Keratinocyte (primary cell): ENCODE results near the gene SLFN14. TPM values are rescaled to one million over a fixed set of nuclear protein-coding genes. Genes with fewer than 3 reads are reported as not detected.

Experiments used
- DNase-seq: peaks from one replicate; pipeline ENCODE4 v3.0.0-alpha.2; 2011; ENCODE audit warnings: low read depth, missing footprints, low spot score
- FAIRE-seq: peaks from 2 replicates; lab custom pipeline; 2011; peaks lifted over from hg19 to GRCh38; lab: Jason Lieb, UNC
- H2AFZ ChIP-seq: 2 replicates; pipeline ENCODE4 v1.6.0; 2012; ENCODE audit warnings: low read length, control low read depth, inconsistent platforms; ENCODE audit not compliant: control insufficient read depth
- H3K27ac ChIP-seq: 2 replicates; pipeline ENCODE4 v1.5.1; 2011; ENCODE audit warnings: low read length; ENCODE audit not compliant: control insufficient read depth, insufficient read depth
- H3K27me3 ChIP-seq: 3 replicates; pipeline ENCODE4 v1.6.0; 2011; ENCODE audit warnings: low read length; ENCODE audit not compliant: control insufficient read depth, insufficient read depth; ENCODE audit errors: extremely low read depth
- H3K36me3 ChIP-seq, 2 experiments: 2 replicates in 1 of 2; 3 replicates in 1 of 2; pipeline ENCODE4 v1.5.1; 2011; ENCODE audit warnings: low read length in 2 of 2, mild to moderate bottlenecking in 1 of 2; ENCODE audit not compliant: control insufficient read depth in 2 of 2, insufficient read depth in 2 of 2; ENCODE audit errors: extremely low read depth in 1 of 2
- H3K4me1 ChIP-seq: 3 replicates; pipeline ENCODE4 v1.5.1; 2011; ENCODE audit warnings: low read length; ENCODE audit not compliant: control insufficient read depth, insufficient read depth; ENCODE audit errors: extremely low read depth
- H3K4me2 ChIP-seq: 3 replicates; pipeline ENCODE4 v1.6.0; 2011; ENCODE audit warnings: low read depth, low read length; ENCODE audit not compliant: control insufficient read depth, insufficient read depth; ENCODE audit errors: extremely low read depth
- H3K4me3 ChIP-seq, 3 experiments: fragments of 200-600 bp in 1 of 3; sonication (generic) in 1 of 3; 2 replicates in 2 of 3; 3 replicates in 1 of 3; pipeline ENCODE4 v1.5.1; 2011 to 2016; ENCODE audit warnings: low read length in 3 of 3, mild to moderate bottlenecking in 3 of 3, control low read depth in 2 of 3, inconsistent platforms in 1 of 3, low read depth in 1 of 3, mixed read lengths in 1 of 3, mixed run types in 1 of 3, moderate library complexity in 1 of 3; ENCODE audit not compliant: control insufficient read depth in 2 of 3, insufficient read depth in 2 of 3; ENCODE audit errors: extremely low read depth in 1 of 3
- H3K79me2 ChIP-seq: 2 replicates; pipeline ENCODE4 v1.6.0; 2012; ENCODE audit warnings: low read length; ENCODE audit not compliant: control insufficient read depth, insufficient read depth
- H3K9ac ChIP-seq: 3 replicates; pipeline ENCODE4 v1.6.0; 2011; ENCODE audit warnings: low read length; ENCODE audit not compliant: control insufficient read depth, insufficient read depth; ENCODE audit errors: extremely low read depth
- H3K9me1 ChIP-seq: 3 replicates; pipeline ENCODE4 v1.6.0; 2011; ENCODE audit warnings: low read length; ENCODE audit not compliant: control insufficient read depth, insufficient read depth; ENCODE audit errors: extremely low read depth
- H3K9me3 ChIP-seq: 2 replicates; pipeline ENCODE4 v1.5.1; 2012; ENCODE audit warnings: low read depth, low read length; ENCODE audit not compliant: control insufficient read depth
- H4K20me1 ChIP-seq: 3 replicates; pipeline ENCODE4 v1.6.0; 2011; ENCODE audit warnings: low read length; ENCODE audit not compliant: control insufficient read depth, insufficient read depth; ENCODE audit errors: extremely low read depth
- CTCF ChIP-seq, 3 experiments: IDR thresholded peaks in 1 of 3; conservative IDR thresholded peaks in 1 of 3; optimal IDR thresholded peaks in 1 of 3; 2 replicates in 2 of 3; 3 replicates in 1 of 3; pipeline versions ENCODE3 to v1.5.1; 2011; ENCODE audit warnings: low read length in 3 of 3, mild to moderate bottlenecking in 3 of 3, moderate library complexity in 2 of 3, control low read depth in 1 of 3, inconsistent platforms in 1 of 3; ENCODE audit not compliant: insufficient read depth in 2 of 3; ENCODE audit errors: extremely low read depth in 1 of 3
- EZH2 ChIP-seq: IDR thresholded peaks from one replicate; pipeline ENCODE4 v1.6.1; 2012; ENCODE audit warnings: inconsistent platforms, mild to moderate bottlenecking, low read length, moderate library complexity
- dilution Hi-C: fragments of 300-500 bp; cut with MboI; formaldehyde crosslinking; loops from one replicate; pipeline ENCODE4 v1.7.0; 2020; ENCODE audit warnings: low sequenced_read_pairs; ENCODE audit not compliant: extremely low pct_ligation_motif_present
- polyA plus RNA-seq, 5 experiments: library from polyadenylated mRNA; depleted of rRNA in 3 of 5; stranded (reverse) in 3 of 5; stranded (forward) in 1 of 5; unstranded in 1 of 5; fragments of >200 nt; gene quantifications; 1 replicate in 1 of 5; 2 replicates in 3 of 5; 3 replicates in 1 of 5; pipeline versions ENCODE4 v1.2.1 to v1.2.3, GENCODE V29; 2011 to 2012; ENCODE audit warnings: missing spikeins in 2 of 5, low read depth in 1 of 5, low replicate concordance in 1 of 5

Gene SLFN14
- polyA plus RNA-seq, 1 donor (not counting 4 experiments of a cell fraction or from before 2014, with no cell fraction given), result not detected

GRCh38 chr17:35539659-35540026, 21.0 kb downstream of the SLFN14 start:
- no peaks in the 10 kb centered on the region for H3K27me3 ChIP-seq
- H4K20me1 ChIP-seq, result no peaks in the 10 kb centered on the region
- no peaks in the 10 kb centered on the region for H3K79me2 ChIP-seq
- H3K9ac ChIP-seq, result no peak overlapping the region
- no peaks in the 10 kb centered on the region for H3K9me1 ChIP-seq
- TF ChIP-seq EZH2 (no peak), CTCF (optimal IDR thresholded peaks at IDR 0.05 in 1 of 3, IDR thresholded peaks at IDR 0.05 in 1 of 3, conservative IDR thresholded peaks at IDR 0.05 in 1 of 3; ENCODE audit: extremely low read depth in 1 of 3, insufficient read depth in 2 of 3, low read length in 3 of 3) (no peak)
- H3K4me1 ChIP-seq, result no peaks in the 10 kb centered on the region
- no peak for FAIRE-seq
- DNase-seq, result no peak
- H3K4me3 ChIP-seq, result no peak overlapping the region
- H3K9me3 ChIP-seq, result no peaks in the 10 kb centered on the region
- H3K4me2 ChIP-seq, result peak overlapping the region; percentile 50
- H3K27ac ChIP-seq, result no peak overlapping the region
- H2AFZ ChIP-seq, result no peak overlapping the region
- dilution Hi-C loops, result no loop called here
- no peaks in the 10 kb centered on the region for H3K36me3 ChIP-seq

DNA sequence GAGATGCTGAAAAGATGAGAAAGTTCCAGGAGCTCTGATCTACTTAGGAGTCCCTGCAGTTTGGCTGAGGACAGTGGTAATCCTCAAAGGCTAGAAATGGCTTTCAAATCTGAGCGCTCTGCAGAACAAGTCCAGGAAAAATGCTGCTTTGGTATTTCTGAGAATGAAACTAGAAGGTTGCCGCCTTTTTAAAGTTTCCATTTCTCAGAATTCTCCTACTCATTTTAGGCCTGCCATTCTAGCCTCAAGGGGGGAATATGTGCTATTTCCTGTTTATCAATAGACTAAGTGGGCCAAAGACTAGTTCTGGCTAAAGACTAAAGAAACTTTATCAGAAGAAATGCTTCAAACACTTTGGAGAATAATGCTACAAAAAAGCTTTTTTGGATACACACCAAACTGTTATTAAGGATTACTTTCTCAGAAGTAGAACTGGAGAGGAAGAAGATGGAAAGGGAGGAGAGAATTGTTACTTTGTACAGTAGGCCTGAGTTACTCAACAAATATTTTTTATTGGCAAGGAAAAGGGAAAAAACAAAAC, 22.9 kb downstream of the SLFN14 start, which contains the start of gene SLFN12L:
TSS of gene SLFN12L (minus strand) at position 78 of the 541 bp plus-strand sequence. CDS start 15,314 bp downstream, outside the sequence.
- dilution Hi-C loops, result no loop called here
- H3K36me3 ChIP-seq, result no peaks in the 10 kb centered on the region
- no peak for DNase-seq
- no peaks in the 10 kb centered on the region for H3K9me1 ChIP-seq
- no peak within 1 kb of the TSS for H2AFZ ChIP-seq
- no peak within 1 kb of the TSS for H3K9ac ChIP-seq
- no peaks in the 10 kb centered on the region for H3K9me3 ChIP-seq
- no peak within 1 kb of the TSS for H3K4me3 ChIP-seq
- H4K20me1 ChIP-seq, result no peaks in the 10 kb centered on the region
- H3K4me2 ChIP-seq, result no peak within 1 kb of the TSS
- H3K27ac ChIP-seq, result no peak within 1 kb of the TSS
- no peaks in the 10 kb centered on the region for H3K79me2 ChIP-seq
- H3K27me3 ChIP-seq, result no peaks in the 10 kb centered on the region
- H3K4me1 ChIP-seq, result no peaks in the 10 kb centered on the region
- no peak for FAIRE-seq
- TF ChIP-seq CTCF (optimal IDR thresholded peaks at IDR 0.05 in 1 of 3, IDR thresholded peaks at IDR 0.05 in 1 of 3, conservative IDR thresholded peaks at IDR 0.05 in 1 of 3; ENCODE audit: extremely low read depth in 1 of 3, insufficient read depth in 2 of 3, low read length in 3 of 3) (no peak), EZH2 (no peak)
